Measurements from ENCODE around the gene RELA. TPM values are rescaled to one million over a fixed set of nuclear protein-coding genes. Genes with fewer than 3 reads are reported as not detected.

Gene RELA
- total RNA-seq, 4 donors from 2014 or later = 31.5 to 65.7 (median 34.6) TPM

DNA sequence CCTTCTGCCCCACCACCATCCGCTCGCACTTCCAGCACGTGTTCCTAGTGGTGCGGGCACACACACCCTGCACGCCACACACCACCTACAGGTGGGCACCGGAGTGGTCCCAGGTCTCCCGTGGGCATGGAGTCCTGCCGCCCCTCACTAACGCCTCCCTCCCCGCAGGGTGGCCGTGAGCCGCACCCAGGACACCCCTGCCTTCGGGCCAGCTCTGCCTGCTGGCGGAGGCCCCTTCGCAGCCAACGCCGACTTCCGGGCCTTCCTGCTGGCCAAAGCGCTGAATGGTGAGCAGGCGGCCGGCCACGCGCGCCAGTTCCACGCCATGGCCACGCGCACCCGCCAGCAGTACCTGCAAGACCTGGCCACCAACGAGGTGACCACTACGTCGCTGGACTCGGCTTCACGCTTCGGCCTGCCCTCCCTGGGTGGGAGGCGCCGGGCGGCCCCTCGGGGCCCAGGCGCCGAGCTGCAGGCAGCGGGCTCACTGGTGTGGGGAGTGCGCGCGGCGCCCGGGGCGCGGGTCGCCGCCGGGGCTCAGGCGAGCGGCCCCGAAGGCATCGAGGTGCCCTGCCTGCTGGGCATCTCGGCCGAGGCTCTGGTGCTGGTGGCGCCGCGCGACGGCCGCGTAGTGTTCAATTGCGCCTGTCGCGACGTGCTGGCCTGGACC, 16.3 kb downstream of the RELA start:
- TF ChIP-seq, protein P1, sequence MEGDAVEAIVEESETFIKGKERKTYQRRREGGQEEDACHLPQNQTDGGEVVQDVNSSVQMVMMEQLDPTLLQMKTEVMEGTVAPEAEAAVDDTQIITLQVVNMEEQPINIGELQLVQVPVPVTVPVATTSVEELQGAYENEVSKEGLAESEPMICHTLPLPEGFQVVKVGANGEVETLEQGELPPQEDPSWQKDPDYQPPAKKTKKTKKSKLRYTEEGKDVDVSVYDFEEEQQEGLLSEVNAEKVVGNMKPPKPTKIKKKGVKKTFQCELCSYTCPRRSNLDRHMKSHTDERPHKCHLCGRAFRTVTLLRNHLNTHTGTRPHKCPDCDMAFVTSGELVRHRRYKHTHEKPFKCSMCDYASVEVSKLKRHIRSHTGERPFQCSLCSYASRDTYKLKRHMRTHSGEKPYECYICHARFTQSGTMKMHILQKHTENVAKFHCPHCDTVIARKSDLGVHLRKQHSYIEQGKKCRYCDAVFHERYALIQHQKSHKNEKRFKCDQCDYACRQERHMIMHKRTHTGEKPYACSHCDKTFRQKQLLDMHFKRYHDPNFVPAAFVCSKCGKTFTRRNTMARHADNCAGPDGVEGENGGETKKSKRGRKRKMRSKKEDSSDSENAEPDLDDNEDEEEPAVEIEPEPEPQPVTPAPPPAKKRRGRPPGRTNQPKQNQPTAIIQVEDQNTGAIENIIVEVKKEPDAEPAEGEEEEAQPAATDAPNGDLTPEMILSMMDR (IDR thresholded peaks at IDR 0.05; ENCODE audit: low read depth) = no peak

DNA sequence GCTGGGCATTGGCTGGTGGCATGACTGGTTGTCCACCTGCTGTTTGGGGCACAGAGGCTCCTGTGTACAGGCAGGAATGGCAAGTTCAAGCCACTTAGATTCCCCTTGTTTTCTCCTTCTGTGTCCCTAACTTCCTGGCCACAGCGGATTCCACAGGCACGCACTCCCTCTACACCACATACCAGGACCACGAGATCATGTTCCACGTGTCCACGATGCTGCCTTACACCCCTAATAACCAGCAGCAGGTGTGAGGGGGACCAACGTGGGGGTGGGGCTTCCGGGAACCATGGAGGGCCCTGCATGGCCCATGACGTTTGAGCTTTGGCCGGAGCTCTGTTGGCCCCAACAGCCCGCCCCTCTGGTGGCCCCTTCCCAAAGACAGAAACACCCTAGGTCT, 17.0 kb downstream of the RELA start:
- TF ChIP-seq, protein P1 (IDR thresholded peaks at IDR 0.05; ENCODE audit: low read depth) = no peak

DNA sequence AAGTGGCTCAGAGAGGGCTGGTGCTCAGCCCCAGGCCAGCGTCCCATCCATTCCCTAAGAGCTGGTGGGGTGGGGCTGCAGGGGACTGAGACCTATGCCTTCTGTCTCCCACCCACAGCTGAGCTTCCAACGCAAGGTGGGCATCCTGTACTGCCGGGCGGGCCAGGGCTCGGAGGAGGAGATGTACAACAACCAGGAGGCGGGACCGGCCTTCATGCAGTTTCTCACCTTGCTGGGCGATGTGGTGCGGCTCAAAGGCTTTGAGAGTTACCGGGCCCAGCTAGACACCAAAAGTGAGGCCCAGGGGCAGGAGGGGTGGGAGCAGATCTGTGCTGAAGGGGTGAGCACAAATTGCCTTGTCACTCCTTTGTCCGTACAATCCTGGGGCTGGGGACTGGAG, 17.9 kb downstream of the RELA start:
- TF ChIP-seq, protein P1 (IDR thresholded peaks at IDR 0.05; ENCODE audit: low read depth) = no peak

DNA sequence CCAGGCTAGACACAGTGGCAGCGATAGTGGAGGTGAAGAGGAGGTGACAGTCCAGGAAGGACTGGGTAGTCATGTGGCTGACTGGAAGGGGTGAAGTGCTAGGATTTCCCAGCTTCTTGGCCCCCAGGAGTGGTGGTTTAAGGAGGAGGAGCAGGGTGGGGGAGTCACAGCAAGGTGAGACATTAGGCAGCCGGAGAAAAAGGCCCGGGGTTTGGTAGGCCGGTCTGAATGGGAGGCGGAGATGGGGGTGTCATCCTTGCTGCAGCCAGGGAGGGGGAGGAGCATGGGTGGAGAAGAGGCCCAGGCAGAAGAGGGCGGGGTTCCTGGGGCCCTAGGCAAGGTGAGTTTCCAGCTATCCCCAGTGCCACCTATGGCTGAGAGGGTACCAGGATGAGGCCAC, 18.7 kb downstream of the RELA start:
- TF ChIP-seq, protein P1 (IDR thresholded peaks at IDR 0.05; ENCODE audit: low read depth) = no peak

DNA sequence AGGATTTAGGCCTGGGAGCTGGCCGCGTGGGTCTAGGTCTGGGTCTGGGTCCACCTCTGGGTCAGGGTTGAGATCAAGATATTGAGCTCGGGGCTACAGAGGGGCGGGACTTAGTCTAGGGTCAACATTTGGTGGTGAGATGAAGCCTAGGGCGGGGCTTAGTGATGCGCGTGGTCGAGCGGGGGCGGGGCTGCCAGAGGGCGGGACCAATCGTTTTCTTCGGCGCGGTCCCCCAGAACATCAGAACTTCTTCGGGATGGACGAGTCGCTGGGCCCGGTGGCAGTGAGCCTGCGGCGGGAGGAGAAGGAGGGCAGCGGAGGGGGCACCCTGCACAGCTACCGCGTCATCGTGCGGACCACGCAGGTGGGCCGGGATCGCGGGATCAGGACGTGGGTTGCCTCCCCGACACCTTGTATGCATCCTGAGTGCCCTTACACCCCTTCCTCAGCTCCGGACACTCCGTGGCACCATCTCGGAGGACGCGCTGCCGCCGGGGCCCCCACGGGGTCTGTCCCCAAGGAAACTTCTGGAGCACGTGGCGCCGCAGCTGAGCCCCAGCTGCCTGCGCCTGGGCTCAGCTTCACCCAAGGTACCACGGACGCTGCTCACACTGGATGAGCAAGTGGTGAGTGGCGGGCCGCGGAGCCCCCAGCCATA, 20.6 kb downstream of the RELA start:
- TF ChIP-seq, protein P1 (IDR thresholded peaks at IDR 0.05; ENCODE audit: low read depth) = no peak

DNA sequence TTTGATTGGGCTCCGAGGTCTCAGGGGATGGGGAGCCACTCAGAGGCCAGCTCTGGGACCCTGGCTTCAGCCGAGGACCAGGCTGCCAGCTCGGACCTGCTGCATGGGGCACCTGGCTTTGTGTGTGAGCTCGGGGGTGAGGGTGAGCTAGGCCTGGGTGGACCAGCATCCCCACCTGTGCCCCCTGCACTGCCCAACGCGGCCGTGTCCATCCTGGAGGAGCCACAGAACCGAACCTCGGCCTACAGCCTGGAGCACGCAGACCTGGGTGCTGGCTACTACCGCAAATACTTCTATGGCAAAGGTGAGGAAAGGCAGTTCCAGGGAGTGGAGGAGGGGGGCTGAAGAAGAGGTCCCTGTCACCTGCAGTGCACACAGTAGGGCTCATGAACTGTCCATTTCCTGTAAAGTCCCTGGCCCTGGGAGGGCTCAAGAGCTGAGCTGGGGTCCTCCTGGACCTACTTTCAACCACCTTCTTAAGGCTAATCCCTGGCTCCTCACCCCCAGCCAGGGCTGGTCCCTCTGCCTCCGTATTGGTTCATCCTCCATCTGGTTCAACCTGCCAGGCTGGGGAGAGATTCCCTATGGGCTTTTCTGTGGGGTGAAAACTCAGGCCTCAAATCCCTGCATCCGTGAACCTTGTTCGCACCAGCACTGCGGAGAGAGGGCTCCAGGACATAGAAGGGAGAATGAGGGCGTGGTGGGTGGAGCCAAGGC, 21.3 kb downstream of the RELA start:
- TF ChIP-seq, protein P1 (IDR thresholded peaks at IDR 0.05; ENCODE audit: low read depth) = no peak
